Measurements from ENCODE around the gene CXCR6. TPM values are rescaled to one million over a fixed set of nuclear protein-coding genes. Genes with fewer than 3 reads are reported as not detected.

Gene CXCR6
- not detected in 2 replicates for total RNA-seq

- Histone ChIP-seq H3K36me3 (ENCODE audit: control insufficient read depth, insufficient read depth, low read length) (no peaks in the 10 kb centered on the region), H3K27me3 (ENCODE audit: control insufficient read depth, insufficient read depth, low read length) (no peaks in the 10 kb centered on the region), H3K4me3 (ENCODE audit: low read depth, low read length) (no peak within 1 kb of the TSS)
- no peak for DNase-seq (ENCODE audit: low read depth)
- no peak for TF ChIP-seq CTCF (IDR thresholded peaks at IDR 0.05; ENCODE audit: insufficient read depth, low read length, poor library complexity, severe bottlenecking)
These were observed at the start of gene CXCR6 for GRCh38 chr3:45943207-45943846. Gene CXCR6 (plus strand): TSS chr3:45943464. CDS start chr3:45946482, 3,018 bp downstream.

GRCh38 chr3:45894015-45894414, 49.2 kb upstream of the CXCR6 start:
- no peak for DNase-seq (ENCODE audit: low read depth)
- no peak overlapping the region for H3K4me3 ChIP-seq (ENCODE audit: low read depth, low read length)
- H3K36me3 ChIP-seq (ENCODE audit: control insufficient read depth, insufficient read depth, low read length) = no peaks in the 10 kb centered on the region
- no peaks in the 10 kb centered on the region for H3K27me3 ChIP-seq (ENCODE audit: control insufficient read depth, insufficient read depth, low read length)
- no peak for TF ChIP-seq CTCF (IDR thresholded peaks at IDR 0.05; ENCODE audit: insufficient read depth, low read length, poor library complexity, severe bottlenecking)

- no peak for TF ChIP-seq CTCF (IDR thresholded peaks at IDR 0.05; ENCODE audit: insufficient read depth, low read length, poor library complexity, severe bottlenecking)
- no peak overlapping the region for H3K4me3 ChIP-seq (ENCODE audit: low read depth, low read length)
- no peaks in the 10 kb centered on the region for H3K36me3 ChIP-seq (ENCODE audit: control insufficient read depth, insufficient read depth, low read length)
- DNase-seq (ENCODE audit: low read depth) = no peak
- H3K27me3 ChIP-seq (ENCODE audit: control insufficient read depth, insufficient read depth, low read length) = no peaks in the 10 kb centered on the region
These were observed 47.4 kb upstream of the CXCR6 start for GRCh38 chr3:45895686-45896468.

GRCh38 chr3:45896956-45897355, 46.3 kb upstream of the CXCR6 start:
- Histone ChIP-seq H3K36me3 (ENCODE audit: control insufficient read depth, insufficient read depth, low read length) (no peaks in the 10 kb centered on the region), H3K4me3 (ENCODE audit: low read depth, low read length) (no peak overlapping the region), H3K27me3 (ENCODE audit: control insufficient read depth, insufficient read depth, low read length) (no peaks in the 10 kb centered on the region)
- TF ChIP-seq CTCF (IDR thresholded peaks at IDR 0.05; ENCODE audit: insufficient read depth, low read length, poor library complexity, severe bottlenecking) = no peak
- no peak for DNase-seq (ENCODE audit: low read depth)

GRCh38 chr3:45904931-45905330, 38.3 kb upstream of the CXCR6 start:
- no peaks in the 10 kb centered on the region for H3K27me3 ChIP-seq (ENCODE audit: control insufficient read depth, insufficient read depth, low read length)
- no peaks in the 10 kb centered on the region for H3K36me3 ChIP-seq (ENCODE audit: control insufficient read depth, insufficient read depth, low read length)
- no peak for TF ChIP-seq CTCF (IDR thresholded peaks at IDR 0.05; ENCODE audit: insufficient read depth, low read length, poor library complexity, severe bottlenecking)
- DNase-seq (ENCODE audit: low read depth) = no peak
- no peak overlapping the region for H3K4me3 ChIP-seq (ENCODE audit: low read depth, low read length)

All from kidney epithelial cell (primary cell).